Effector memory CD4-positive, alpha-beta T cell (primary cell): ENCODE measurements around the gene MORN2.

Experiments
- DNase-seq, 3 donors: peaks; one replicate each; pipeline ENCODE4 v3.0.0-alpha.2; 2020
- H3K27ac ChIP-seq: 2 replicates; pipeline ENCODE4 v1.7.0; 2013; ENCODE audit warnings: mild to moderate bottlenecking, low read length, moderate library complexity; ENCODE audit not compliant: insufficient read depth, poor library complexity, severe bottlenecking
- H3K27me3 ChIP-seq: replicated peaks from 2 replicates; pipeline ENCODE4 v1.7.0; 2013; ENCODE audit warnings: mild to moderate bottlenecking, low read length; ENCODE audit not compliant: insufficient read depth, control insufficient read depth, poor library complexity, severe bottlenecking
- H3K36me3 ChIP-seq: 2 replicates; pipeline ENCODE4 v1.7.0; 2013; ENCODE audit warnings: mild to moderate bottlenecking, low read length, moderate library complexity; ENCODE audit not compliant: control insufficient read depth, insufficient read depth
- H3K4me1 ChIP-seq: 2 replicates; pipeline ENCODE4 v1.7.0; 2013; ENCODE audit warnings: low read length, mild to moderate bottlenecking; ENCODE audit not compliant: control insufficient read depth, insufficient read depth, poor library complexity, severe bottlenecking
- H3K4me3 ChIP-seq: 2 replicates; pipeline ENCODE4 v1.7.0; 2013; ENCODE audit warnings: low read length, low read depth, mild to moderate bottlenecking; ENCODE audit not compliant: insufficient read depth, poor library complexity, severe bottlenecking
- H3K9me3 ChIP-seq: 2 replicates; pipeline ENCODE4 v1.7.0; 2013; ENCODE audit warnings: mild to moderate bottlenecking, low read length, moderate library complexity; ENCODE audit not compliant: control insufficient read depth

MORN2 gene

GRCh38 chr2:38887902-38888554 lies 12.3 kb downstream of the MORN2 start:
- Histone ChIP-seq H3K4me1 (no peaks in the 10 kb centered on the region), H3K27ac (no peak overlapping the region), H3K4me3 (no peak overlapping the region), H3K9me3 (no peaks in the 10 kb centered on the region), H3K27me3 (no peaks in the 10 kb centered on the region), H3K36me3 (no peaks in the 10 kb centered on the region)
- DNase-seq, result no peak

DNA sequence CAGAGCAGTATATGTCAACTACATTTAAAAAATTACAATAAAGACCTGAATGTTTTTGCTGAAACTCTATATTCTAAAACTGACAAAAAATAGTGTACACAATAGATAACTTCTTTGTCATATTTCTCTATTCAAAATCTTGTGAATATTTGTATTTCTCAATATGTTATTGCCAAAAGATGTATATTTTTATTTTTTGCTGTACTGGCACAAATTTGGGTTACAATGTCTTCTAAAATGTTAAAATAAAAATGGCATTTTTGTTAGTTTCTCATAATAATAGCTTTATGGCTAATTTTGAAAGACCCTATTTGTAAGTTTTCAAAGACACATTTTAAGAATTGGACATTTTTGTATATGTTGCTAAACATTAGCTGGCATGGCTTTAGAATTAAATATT lies 13.3 kb downstream of the MORN2 start:
- Histone ChIP-seq H3K27me3 (no peaks in the 10 kb centered on the region), H3K4me1 (no peaks in the 10 kb centered on the region), H3K4me3 (no peak overlapping the region), H3K9me3 (no peaks in the 10 kb centered on the region), H3K36me3 (no peaks in the 10 kb centered on the region), H3K27ac (no peak overlapping the region)
- no peak for DNase-seq

DNA sequence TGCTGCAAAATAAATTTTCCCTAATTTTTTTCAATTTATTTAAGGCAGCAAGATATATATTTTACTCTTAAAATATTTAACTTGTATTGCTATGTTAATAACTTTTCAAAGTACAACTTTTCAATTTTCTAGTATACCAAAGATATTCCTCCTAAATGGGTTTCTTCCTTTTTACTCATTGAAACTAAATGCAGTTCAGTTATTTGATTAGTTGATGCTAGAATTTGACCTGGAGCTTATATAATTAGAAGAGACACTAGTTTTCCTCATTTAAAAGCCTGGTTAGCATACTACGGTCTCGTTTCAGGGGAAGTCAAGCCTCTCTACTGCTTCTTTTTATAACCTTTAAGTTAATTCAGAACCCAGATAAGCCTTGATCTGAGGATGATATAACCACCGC lies 13.8 kb downstream of the MORN2 start, which contains the start of gene ARHGEF33:
ARHGEF33 (plus strand) TSS at position 301 of the 400 bp plus-strand sequence. CDS start 29,573 bp downstream, outside the sequence.
- H3K27me3 ChIP-seq, result no peaks in the 10 kb centered on the region
- no peaks in the 10 kb centered on the region for H3K36me3 ChIP-seq
- no peak for DNase-seq
- no peaks in the 10 kb centered on the region for H3K9me3 ChIP-seq
- no peak within 1 kb of the TSS for H3K4me3 ChIP-seq
- H3K27ac ChIP-seq, result no peak within 1 kb of the TSS
- no peaks in the 10 kb centered on the region for H3K4me1 ChIP-seq

DNA sequence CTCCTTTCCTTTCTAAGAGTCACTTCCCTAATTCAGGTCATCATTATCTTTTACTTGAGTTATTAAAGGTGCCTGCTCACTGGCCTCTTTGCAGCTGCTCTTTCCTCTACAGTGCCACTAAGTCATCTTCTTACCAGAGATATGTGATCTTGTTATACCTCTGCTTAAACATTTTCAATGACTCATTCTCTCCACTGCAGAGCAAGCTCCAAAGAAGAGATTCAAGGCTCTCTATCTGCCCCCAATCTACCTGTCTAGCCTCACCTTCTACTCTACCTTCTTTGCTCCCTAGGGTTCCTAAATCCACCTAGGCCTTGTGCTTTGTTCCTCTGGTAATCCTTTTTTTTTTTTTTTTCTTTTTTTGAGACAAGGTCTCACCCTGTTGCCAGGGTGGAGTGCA lies 17.0 kb downstream of the MORN2 start:
- Histone ChIP-seq H3K4me1 (no peaks in the 10 kb centered on the region), H3K27me3 (no peaks in the 10 kb centered on the region), H3K27ac (no peak overlapping the region), H3K4me3 (no peak overlapping the region), H3K36me3 (no peaks in the 10 kb centered on the region), H3K9me3 (no peaks in the 10 kb centered on the region)
- DNase-seq, result no peak

GRCh38 chr2:38898256-38898655 lies 22.5 kb downstream of the MORN2 start:
- Histone ChIP-seq H3K4me1 (no peaks in the 10 kb centered on the region), H3K36me3 (no peaks in the 10 kb centered on the region), H3K9me3 (no peaks in the 10 kb centered on the region), H3K27me3 (no peaks in the 10 kb centered on the region), H3K4me3 (no peak overlapping the region), H3K27ac (no peak overlapping the region)
- no peak for DNase-seq

DNA sequence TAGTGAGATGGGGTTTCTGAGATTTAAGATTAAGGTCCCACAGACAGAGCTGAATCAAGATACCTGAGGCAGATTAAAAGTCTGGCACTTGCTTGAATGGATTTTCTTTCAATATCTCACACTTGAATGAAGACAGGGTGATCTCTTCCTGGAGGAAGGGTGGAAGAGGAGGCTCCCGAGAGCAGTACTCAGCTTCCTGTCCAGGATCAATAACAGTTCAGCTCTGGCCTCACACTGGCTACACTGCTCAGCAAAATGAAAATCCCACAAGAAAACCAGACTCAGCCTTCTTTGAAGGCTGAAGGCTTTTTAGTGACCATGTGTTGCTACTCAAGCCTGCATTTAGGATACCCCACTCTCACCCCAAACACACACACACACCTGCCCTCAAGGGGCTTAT lies 24.9 kb downstream of the MORN2 start:
- H3K4me1 ChIP-seq, result no peaks in the 10 kb centered on the region
- H3K4me3 ChIP-seq, result no peak overlapping the region
- H3K36me3 ChIP-seq, result no peaks in the 10 kb centered on the region
- no peak overlapping the region for H3K27ac ChIP-seq
- H3K9me3 ChIP-seq, result no peaks in the 10 kb centered on the region
- DNase-seq, result no peak
- H3K27me3 ChIP-seq, result no peaks in the 10 kb centered on the region

GRCh38 chr2:38905251-38905650 lies 29.5 kb downstream of the MORN2 start:
- Histone ChIP-seq H3K4me1 (no peaks in the 10 kb centered on the region), H3K9me3 (no peaks in the 10 kb centered on the region), H3K27me3 (no peaks in the 10 kb centered on the region), H3K4me3 (no peak overlapping the region), H3K36me3 (no peaks in the 10 kb centered on the region), H3K27ac (no peak overlapping the region)
- DNase-seq, result no peak

GRCh38 chr2:38907242-38907641 lies 31.5 kb downstream of the MORN2 start:
- H3K27ac ChIP-seq, result no peak overlapping the region
- no peak for DNase-seq
- no peaks in the 10 kb centered on the region for H3K9me3 ChIP-seq
- no peak overlapping the region for H3K4me3 ChIP-seq
- no peaks in the 10 kb centered on the region for H3K36me3 ChIP-seq
- H3K4me1 ChIP-seq, result no peaks in the 10 kb centered on the region
- no peaks in the 10 kb centered on the region for H3K27me3 ChIP-seq

GRCh38 chr2:38907743-38908562 lies 32.2 kb downstream of the MORN2 start:
- DNase-seq, result no peak
- no peak overlapping the region for H3K27ac ChIP-seq
- no peaks in the 10 kb centered on the region for H3K9me3 ChIP-seq
- H3K27me3 ChIP-seq, result no peaks in the 10 kb centered on the region
- H3K36me3 ChIP-seq, result no peaks in the 10 kb centered on the region
- H3K4me1 ChIP-seq, result no peaks in the 10 kb centered on the region
- H3K4me3 ChIP-seq, result no peak overlapping the region

- Histone ChIP-seq H3K4me3 (no peak overlapping the region), H3K27ac (no peak overlapping the region), H3K36me3 (no peaks in the 10 kb centered on the region), H3K9me3 (no peaks in the 10 kb centered on the region), H3K4me1 (no peaks in the 10 kb centered on the region), H3K27me3 (no peaks in the 10 kb centered on the region)
- DNase-seq, result no peak
Measured at GRCh38 chr2:38909872-38910271, 34.1 kb downstream of the MORN2 start.
